Glomerular visceral epithelial cell (primary cell): Measurements from ENCODE around the gene JMJD7.
A peak's percentile ranks its signal among the peaks of the same experiment; 100 is the strongest.

Experiments used
- DNase-seq: peaks from one replicate; pipeline ENCODE4 v3.0.0-alpha.2; 2016; ENCODE audit errors: extremely low spot score

The JMJD7 gene

DNA sequence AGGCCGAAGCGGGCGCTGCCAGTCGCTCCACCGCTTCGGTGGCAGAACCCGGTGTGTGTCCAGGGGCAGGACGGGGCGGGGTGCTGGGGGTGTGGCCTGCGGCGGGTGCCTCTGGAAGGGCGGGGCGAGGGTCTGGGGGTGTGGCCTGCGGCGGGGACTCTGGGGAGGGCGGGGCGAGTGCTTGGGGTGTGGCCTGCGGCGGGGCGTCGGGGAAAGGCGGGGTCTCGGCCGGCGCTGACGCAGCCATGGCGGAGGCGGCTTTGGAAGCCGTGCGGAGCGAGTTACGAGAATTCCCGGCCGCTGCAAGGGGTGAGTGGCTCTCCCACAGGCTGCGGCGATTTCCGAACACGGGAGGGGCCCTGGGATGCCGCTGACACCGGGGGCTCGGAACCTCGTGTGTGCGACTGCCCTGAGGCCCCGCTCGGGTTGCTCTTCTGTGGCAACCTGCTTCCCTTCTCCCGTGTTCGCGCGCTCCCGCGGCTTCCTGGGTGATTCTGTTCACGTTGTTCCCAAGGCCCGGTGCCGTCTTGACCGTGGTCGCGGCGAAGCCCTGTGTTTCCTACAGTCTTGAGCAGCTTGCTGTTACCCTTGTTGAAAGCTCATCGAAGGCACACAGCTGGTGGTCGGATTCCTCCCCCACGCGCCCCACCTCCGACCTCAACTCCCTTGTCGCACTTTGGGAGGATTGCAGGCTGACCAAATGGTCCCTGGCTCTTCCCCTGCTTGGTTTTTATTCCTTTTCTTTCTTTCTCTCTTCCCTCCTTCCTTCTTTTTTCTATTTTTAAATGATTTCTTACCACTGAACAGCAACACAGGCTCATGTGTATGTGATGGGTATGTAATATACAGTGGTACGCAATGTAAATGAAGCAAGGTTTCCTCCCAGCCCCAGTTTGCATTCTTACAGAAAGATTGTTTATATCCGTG is at the start of gene JMJD7:
TSS of gene JMJD7 (plus strand) at position 213 of the 927 bp plus-strand sequence. CDS start at position 246, 33 bp downstream.
- DNase-seq: peak; percentile 92

DNA sequence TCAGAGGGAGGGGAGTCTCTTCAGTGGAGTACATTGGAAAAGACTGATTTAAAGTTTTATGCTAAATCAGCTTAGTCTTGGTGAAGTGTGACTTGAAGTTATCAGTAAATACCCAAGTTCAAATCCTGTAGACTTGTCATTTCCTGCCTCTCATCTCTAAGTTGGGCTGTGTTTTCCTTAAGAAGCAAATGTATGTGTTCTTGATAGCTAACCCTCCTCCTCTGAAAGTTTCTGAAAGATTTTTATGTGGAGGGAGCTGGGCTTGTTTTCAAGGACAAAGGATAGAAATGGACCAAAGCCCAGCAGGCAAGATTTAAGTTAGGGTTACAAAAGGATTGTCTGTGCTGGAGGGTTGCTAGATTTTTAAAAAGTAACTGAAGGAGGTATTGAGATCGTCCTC is 49.4 kb upstream of the JMJD7 start:
- DNase-seq: no peak

DNA sequence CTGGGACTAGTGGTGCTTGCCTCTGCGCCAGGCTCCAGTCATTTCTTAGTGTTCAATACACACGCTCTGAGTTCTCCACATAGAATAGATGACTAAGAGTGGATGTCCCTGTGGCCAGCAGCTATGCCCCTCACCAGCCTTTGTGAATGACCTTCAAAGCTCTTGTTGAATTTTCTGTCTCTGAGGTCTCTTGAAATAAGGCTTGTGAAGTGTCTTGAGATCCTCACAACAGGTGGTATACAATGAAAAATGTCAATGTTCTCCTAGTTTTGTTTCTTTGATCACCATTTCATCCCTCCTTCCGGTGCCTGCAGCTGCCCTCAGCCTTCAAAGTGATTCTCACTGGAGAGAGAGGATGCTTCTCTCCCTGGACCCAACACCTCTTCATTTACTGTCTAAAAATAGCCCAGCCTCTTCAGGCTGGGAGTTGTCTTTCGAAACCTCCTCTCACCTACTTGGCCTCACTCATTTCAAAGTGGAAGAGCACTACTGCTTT is 48.2 kb upstream of the JMJD7 start:
- DNase-seq: no peak

DNA sequence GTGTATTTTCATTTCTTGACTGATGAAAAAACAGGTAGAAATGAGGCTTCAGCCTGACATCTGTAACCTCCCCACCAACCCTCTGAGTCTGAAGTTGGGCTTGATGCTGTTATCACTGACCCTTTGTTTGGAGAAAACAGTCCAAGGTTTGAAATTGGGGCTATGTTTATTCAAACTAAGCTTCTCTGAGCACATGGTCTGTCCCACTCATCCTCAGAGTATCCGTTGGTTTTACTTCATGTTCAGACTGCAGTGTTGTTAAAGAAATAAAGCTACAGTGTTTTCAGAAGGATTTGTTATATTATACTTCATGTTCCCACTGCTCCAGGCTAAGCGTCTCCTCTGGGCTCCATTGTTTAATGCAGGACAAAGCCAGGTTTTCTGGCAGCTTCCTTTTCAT is 47.6 kb upstream of the JMJD7 start:
- DNase-seq: no peak

DNA sequence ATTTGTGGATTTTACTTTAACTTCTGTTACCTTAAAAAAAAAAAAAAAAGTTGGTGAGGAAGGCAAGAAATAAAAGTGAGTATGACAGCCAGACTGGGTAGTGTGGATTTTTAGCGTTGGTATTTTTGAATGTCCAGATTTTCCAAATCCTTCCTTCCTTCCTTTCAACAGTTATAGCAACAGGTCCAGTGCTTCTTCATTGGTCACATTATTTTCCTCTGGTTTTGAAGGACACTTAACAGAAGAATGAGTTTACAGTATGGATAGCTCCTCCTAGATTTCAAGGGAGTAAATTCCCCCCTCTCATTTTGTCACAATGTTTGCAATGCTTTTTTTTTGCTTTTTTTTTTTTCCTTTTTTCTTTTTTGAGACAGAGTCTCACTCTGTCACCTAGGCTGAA is 47.2 kb upstream of the JMJD7 start:
- no peak for DNase-seq

DNA sequence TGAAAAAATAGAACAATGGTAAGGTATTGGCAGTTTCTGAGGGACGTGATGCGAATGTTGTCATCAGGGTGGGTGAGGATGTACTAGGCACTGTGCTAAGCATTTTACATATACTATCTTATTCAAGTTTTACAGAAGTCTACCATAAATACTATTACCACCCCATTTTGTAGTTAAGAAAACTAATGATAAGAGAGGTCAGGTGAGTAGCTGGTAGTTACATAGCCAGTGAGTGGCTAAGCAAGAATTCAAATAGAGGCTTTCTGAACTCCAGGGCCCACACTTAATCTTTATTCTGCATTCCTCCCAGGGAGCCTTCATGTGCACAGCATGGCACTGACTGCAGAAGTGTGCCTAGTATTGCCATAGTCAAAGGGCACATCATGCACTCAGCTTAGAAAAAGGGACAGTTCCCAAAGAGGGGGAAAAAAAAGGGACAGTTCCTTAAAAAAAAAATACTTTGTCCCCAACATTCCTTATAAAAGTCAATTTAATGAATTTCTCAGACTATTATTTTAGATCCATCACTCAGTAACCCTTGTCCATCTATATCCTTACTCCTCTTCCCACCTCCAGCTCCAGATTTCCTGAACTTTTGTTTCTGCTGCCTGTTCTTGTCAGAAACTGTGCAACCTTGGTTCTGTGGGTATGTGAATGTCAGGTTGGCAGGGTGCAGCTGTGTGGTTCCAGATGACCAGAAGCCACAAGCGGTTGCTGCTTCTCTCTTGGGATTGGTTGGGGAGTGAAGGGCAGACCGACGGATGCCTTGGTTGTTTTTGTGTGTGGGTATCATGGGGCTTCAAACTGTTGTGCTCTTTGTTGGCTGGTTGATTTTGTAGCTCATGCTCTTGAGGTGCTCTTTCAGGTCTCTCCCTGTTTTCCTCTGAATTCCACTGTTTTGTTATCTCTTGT is 45.3 kb upstream of the JMJD7 start:
- no peak for DNase-seq

DNA sequence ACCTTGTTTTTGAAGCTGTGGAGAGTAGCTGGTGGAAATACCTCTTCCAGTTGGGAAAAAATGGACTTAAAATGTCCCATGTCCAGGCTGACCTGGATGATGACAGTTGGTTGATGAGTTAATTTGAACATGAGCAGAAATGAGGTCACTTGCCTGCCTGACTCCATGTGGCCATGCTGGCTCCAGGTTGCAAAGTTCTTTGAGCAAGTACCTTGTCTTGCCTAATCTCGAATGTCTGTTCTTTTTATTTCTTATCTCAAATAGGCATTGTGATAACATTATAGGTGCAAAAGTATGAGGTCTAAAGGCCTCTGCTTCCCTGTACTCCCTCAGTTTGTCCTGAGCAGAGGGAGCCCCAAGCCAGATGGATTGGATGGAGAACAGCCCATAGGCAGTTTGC is 44.6 kb upstream of the JMJD7 start:
- no peak for DNase-seq

DNA sequence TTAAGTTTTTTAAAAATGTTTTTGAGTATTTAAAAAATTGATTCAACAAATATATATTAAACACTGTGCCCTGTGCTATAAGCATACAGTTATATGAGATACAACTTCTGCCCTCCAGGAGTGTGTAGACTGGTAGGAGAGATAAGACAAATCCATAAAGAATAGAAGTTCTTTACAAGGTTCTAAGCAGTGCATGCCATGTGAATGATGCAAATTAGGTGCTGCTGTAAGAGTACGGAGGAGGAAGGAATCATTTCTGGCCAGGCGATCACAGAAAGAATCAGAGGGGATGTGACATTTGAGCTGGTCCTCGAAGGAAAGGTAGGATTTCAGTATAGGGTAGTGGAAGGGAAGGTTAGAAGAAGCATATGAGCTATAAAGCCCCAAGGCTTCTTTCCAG is 39.6 kb upstream of the JMJD7 start:
- DNase-seq: no peak

DNA sequence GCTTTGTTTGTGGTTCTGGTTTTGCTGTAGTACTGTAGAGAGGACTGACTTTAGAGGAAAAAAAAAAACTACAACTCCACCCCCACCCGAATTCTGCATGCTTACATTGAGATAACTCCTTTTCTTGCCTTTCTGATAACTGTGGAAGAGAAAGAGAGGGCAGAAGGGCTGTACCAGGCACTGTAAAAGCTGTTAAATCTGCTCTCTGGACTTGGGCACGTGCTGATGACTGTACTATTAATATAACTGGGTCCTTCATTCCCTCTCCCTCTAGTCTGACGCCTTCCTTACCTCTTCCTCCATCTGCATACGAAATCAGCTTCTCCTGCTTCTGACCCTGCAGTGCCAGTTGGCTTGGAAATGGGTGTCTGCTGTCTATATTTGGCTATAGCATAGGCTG is 38.7 kb upstream of the JMJD7 start:
- DNase-seq: no peak

DNA sequence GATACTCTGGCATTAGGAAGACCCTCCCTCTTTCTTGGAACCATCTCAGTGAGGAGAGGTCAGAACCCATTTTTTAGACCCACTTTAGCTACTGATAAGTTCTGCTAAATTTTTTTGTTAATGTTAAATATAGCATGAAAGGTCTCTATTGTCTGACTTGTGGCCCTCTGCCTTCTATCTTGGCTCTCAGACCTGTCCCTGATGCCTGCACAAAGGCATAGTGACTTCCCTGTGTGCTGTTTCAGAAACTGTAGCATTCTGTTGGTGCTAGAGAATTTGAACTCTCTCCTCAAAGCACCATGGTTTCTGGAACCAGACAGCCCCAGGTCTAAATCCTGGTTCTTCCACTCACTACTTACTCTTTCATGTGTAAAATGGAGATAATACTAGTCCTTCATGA is 38.2 kb upstream of the JMJD7 start:
- no peak for DNase-seq

DNA sequence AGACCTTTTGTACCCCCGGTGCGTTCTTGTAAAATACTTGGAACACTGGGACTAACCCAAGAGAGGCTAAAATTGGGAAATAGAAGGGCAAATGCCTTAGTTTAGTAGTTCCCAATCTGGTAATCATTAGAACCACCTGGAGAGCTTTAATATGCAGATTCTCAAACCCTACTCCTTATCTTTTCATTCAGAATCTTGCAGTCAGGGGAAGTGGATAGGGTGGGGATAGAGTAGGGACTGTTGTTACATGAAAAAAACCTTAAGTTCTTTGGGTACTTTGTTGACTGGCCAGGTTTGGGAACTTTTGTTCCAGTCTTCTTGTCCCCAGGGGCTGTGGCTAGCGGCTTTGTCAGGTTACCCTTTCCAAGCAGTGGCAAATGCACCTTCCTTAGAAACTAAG is 37.7 kb upstream of the JMJD7 start:
- no peak for DNase-seq

DNA sequence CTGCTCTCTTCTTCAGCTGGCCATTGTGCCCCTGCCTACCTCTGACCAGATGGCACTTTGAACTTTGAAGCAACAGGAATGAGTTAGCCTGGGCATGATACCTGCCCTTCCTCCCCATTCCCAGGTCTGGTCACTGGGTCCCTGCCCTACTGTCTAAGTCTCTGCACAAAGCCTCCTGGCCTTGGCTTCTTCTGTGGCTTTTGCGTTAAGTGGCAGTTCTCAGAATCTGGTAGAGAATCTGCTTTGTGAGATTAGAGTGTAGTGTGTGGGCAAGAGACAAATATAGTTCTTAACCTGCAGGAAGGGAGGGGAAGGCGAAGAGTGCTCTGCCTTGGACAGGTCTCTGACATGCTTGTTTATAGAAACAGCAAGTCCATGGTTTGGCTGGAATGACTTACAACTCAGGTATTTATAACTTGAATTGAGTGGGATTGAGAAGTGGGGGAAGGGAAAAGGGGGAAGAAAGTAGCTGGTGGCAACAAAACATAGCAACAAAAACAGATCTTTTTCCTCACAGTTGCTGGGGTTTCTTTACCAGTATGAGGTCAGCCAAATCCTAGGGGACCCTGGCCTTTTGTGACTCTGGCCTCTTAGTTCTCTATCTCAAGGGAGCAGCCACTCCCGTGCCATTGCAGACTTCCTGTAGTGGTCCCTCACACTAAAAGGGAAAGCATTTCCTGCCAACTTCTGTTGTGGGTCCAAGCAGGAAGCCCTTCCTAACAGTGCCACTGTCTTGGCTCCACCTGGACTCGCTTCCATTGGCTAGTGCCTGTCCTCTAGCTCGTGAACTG is 36.9 kb upstream of the JMJD7 start:
- peak; percentile 66 for DNase-seq

DNA sequence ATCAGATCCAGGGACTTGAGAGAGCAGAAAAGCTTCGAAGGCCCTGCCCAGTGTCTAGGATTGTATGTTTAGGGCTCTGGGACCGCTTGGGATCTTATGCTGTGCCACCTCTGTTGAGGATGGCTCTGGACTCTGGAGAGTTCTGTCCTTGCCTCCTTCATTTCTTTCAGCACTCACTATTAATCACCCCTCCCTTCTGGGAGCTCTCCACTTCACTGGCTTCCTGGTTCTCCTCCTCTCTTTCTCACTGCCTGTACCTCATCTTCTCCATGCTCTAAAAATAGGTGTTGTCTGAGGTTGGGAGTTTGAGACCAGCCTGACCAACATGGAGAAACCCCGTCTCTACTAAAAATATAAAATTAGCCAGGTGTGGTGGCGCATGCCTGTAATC is 36.4 kb upstream of the JMJD7 start:
- DNase-seq: no peak

DNA sequence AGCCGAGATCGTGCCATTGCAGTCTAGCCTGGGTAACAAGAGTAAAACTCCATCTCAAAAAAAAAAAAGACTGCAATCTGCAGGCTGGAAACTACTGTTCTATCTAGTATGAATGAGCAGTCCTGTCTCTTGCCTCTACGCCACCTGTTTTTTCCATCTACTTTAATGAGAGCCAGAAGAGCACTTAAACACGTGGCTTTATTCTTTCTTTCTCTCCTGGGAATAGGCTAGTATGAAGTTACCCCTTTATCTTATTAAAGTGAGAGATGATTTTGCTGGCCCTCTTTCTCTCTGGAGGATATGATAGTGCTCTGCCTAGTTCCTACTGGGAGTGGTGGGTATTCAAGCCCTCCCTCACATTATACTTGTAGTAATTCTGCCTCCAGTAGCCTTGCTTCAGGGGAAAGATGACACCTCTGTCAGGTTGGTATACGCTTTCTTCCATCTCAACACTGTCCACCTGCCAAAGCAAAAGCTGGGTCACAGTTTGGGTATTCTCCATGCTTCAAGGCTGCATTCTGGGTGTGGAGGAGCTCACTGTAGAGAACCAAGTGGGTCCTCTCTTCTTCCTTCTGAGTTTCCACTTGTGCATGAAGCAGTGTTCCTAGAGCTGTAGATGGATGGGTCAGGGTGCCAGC is 35.8 kb upstream of the JMJD7 start:
- no peak for DNase-seq

DNA sequence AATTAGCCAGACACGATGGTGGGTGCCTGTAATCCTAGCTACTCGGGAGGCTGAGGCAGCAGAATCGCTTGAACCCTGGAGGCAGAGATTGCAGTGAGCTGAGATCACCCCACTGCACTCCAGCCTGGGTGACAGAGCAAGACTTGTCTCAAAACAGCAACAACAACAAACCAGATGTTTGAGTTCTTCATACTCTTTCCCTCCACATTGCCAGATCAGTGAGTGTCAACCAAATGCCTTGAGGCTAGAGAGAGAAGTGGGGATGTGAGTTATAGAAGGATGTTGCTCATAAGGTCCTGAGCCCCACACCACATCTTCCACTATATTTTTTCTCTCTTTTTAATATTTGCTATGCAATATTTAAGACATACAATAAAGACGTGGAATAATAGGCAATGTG is 33.8 kb upstream of the JMJD7 start:
- no peak for DNase-seq

DNA sequence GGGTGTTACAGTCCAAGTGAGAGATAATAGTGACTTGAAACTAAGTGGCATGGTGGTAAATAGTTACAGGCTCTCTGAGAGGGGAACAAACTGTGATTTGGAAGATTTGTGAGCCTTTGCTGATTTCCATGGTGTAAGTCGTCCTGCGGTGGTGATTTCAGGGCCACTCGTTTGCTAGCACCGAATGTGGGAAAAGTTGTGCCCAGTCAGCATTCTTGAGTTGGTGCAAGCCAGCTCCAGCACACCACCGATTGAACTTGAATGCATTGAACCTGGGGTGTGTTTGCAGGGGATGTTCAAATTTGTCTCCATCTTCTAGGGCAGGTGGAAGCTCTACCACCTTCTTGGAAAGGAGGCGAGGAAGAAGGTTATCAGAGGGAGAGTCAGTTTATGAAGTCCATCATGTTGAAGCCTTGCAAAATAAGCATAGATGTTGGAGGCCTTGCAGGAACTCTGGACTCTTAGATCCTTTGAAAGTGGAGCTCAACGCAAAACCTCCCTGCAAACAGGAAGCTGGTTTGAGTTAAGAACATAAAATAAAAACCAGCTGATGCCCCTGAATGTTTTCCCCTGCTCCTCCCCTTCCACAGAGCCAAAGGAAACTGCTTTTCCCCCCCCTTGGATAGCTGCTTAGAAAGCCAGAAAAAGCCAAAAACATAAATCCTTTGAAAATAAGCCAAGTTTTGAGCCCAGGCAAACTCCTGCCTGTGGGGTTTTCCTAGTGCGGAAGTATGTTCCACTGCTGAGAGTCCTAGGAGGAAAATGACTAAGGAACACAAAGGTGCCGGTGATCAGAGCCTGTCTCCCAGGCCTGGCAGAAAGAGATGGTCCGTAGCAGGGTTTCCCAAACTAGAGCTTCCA is 31.7 kb upstream of the JMJD7 start:
- no peak for DNase-seq

DNA sequence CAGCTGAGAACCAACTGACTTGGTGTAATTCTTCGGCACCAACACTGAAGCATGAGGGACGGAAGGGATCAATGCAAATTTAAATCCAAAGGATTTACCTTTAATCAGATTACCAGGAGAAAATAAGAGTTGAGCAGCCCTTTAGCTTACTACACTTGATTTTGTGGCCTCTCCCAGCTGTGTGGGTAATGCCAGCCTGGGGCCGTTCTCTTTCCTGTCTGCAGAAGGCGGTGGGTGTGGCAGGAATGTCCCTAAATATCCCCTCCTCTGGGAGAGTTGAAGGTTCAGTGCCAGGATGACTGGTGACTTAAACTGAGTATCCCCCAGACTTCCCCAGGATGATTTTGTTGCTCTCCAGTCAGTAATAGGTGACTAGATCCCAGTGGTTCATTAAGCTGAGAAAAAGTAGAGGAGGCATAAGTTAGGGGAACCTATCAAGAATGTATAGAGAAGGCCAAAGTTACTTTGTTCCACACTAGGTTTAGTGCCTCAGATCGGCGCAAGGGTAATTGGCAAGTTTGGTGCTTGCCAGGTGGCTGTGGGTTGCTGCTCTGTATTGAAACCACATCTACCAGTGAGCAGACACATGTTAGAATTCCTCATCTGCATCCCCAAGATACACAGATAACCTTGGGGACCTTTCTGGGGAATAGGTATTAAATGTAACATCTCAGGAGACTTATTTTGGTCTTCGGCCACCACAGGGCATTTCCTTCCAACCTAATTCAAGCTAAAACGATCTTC is 30.5 kb upstream of the JMJD7 start:
- no peak for DNase-seq

DNA sequence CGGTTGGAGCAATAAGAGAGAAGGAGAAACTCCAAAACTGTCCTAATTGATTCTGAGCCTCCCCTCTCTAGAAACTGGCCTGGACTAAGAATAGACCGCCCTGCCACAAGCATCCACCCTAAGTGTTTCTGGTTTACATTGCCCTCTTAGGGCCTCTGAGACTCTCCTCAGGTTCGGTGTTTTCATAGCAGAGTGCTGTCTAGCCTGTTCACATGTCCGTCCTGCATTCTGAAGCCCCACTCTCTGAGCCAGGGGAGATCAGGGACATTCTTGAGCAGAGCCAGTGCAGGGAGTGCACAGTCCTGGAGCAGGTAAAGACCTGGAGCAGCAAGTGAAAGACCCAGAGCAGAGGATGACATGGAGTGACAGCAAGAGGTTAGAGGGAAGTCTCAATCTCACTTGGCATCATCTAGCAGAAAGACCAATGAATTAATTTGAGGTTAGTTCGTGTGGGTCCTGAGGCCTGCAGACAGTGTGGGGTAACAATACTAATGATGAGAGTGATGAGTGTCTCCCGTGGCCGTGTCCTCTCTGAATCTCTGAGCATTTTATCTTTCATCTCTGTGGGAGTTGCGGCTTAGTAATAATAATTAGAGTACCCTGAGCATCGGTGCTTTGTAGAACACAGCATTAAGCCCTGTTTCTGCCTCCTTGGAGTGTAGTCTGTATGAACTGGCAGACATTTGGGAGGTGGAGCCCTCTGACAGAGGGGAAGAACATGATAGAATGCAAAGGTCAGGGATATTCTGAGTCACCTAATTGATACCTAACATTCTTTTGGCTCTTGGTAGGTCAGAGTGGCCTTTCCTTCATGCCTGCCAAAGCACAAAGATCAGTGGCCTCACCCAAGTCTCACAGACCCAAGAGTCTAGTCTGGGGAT is 29.0 kb upstream of the JMJD7 start:
- DNase-seq: peak; percentile 29

DNA sequence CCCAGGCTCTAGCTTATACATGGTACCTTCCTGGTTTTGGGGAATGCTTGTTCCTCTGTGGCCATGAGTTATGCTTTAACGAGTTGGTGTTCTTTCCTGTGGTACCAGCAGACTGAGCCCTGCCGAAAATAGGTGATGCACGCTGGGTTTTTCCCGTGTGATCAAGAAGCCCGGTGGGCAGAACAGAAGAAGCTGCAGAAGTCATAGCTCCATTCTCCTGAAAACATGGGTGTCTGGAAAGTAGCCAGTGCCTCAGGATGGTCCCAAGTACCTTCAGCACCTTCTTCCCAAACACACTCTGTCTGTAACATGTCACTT is 28.4 kb upstream of the JMJD7 start:
- no peak for DNase-seq
